ENCODE measurements around the gene ITPK1. TPM values are rescaled to one million over a fixed set of nuclear protein-coding genes. Genes with fewer than 3 reads are reported as not detected.

ITPK1 gene
- total RNA-seq, 1 experiment from 2014 or later = 66.2 TPM

- Histone ChIP-seq H3K9ac (ENCODE audit: low read length) (no peak overlapping the region), H3K79me2 (ENCODE audit: low read length) (no peaks in the 10 kb centered on the region), H2AFZ (ENCODE audit: low read length) (no peak overlapping the region), H3K4me1 (ENCODE audit: insufficient read depth, low read length) (peaks cover 32% of the 10 kb centered on the region), H3K4me2 (ENCODE audit: low read length) (no peak overlapping the region), H3K36me3 (ENCODE audit: low read depth, low read length) (no peaks in the 10 kb centered on the region), H3K4me3 (ENCODE audit: low read length) (no peak overlapping the region), H3K27me3 (ENCODE audit: low read length) (no peaks in the 10 kb centered on the region), H3K9me2 (replicated peaks; ENCODE audit: low read length) (no peaks in the 10 kb centered on the region), H4K20me1 (ENCODE audit: low read length) (no peaks in the 10 kb centered on the region), H3K27ac (ENCODE audit: low read length) (no peak overlapping the region), H3K9me3 (ENCODE audit: low read length) (no peaks in the 10 kb centered on the region), H3F3A (ENCODE audit: low read length, unreplicated experiment) (no peaks in the 10 kb centered on the region)
- DNase-seq (no peak), ATAC-seq (no peak)
- TF ChIP-seq EZH2 (IDR thresholded peaks at IDR 0.05; ENCODE audit: low read length, unreplicated experiment) (no peak), EZH2phosphoT487 (IDR thresholded peaks at IDR 0.05; ENCODE audit: borderline replicate concordance, low read length) (no peak)
- CTCF ChIA-PET = no interaction called here
- intact Hi-C loops (cut with micrococcal nuclease) = no loop called here
- POLR2A ChIA-PET (ENCODE audit: unreplicated experiment) = no interaction called here
- no TSS peak for BruUV-seq (replicated peaks)
Measured at GRCh38 chr14:93054006-93054405, 61.7 kb downstream of the ITPK1 start.

GRCh38 chr14:93051600-93052546, 63.9 kb downstream of the ITPK1 start:
- H3K36me3 ChIP-seq (ENCODE audit: low read depth, low read length) = no peaks in the 10 kb centered on the region
- intact Hi-C loops (cut with micrococcal nuclease) = no loop called here
- DNase-seq (no peak), ATAC-seq (peak; percentile 36)
- CTCF ChIA-PET = no interaction called here
- H3K9ac ChIP-seq (ENCODE audit: low read length) = no peak overlapping the region
- H3K4me1 ChIP-seq (ENCODE audit: insufficient read depth, low read length) = peaks cover 35% of the 10 kb centered on the region
- no peak overlapping the region for H2AFZ ChIP-seq (ENCODE audit: low read length)
- no peak for TF ChIP-seq EZH2phosphoT487 (IDR thresholded peaks at IDR 0.05; ENCODE audit: borderline replicate concordance, low read length)
- TF ChIP-seq EZH2 (IDR thresholded peaks at IDR 0.05; ENCODE audit: low read length, unreplicated experiment) = no peak
- TF ChIP-seq CTCF (conservative IDR thresholded peaks at IDR 0.05; ENCODE audit: low read depth, low read length) = no peak
- H3K79me2 ChIP-seq (ENCODE audit: low read length) = peaks cover 7% of the 10 kb centered on the region; the same call in 1 of the 2 replicates
- POLR2A ChIA-PET (ENCODE audit: unreplicated experiment) = no interaction called here
- no peak overlapping the region for H3K4me2 ChIP-seq (ENCODE audit: low read length)
- no peak overlapping the region for H3K27ac ChIP-seq (ENCODE audit: low read length)
- no peaks in the 10 kb centered on the region for H4K20me1 ChIP-seq (ENCODE audit: low read length)
- H3K27me3 ChIP-seq (ENCODE audit: low read length) = no peaks in the 10 kb centered on the region
- H3F3A ChIP-seq (ENCODE audit: low read length, unreplicated experiment) = no peaks in the 10 kb centered on the region
- no peaks in the 10 kb centered on the region for H3K9me3 ChIP-seq (ENCODE audit: low read length)
- H3K9me2 ChIP-seq (replicated peaks; ENCODE audit: low read length) = no peaks in the 10 kb centered on the region
- no TSS peak for BruUV-seq (replicated peaks)
- no peak overlapping the region for H3K4me3 ChIP-seq (ENCODE audit: low read length)

- intact Hi-C loops (cut with micrococcal nuclease) = no loop called here
- ATAC-seq (no peak), DNase-seq (no peak)
- Histone ChIP-seq H3F3A (ENCODE audit: low read length, unreplicated experiment) (no peaks in the 10 kb centered on the region), H3K36me3 (ENCODE audit: low read depth, low read length) (no peaks in the 10 kb centered on the region), H2AFZ (ENCODE audit: low read length) (no peak overlapping the region), H3K27ac (ENCODE audit: low read length) (no peak overlapping the region), H3K27me3 (ENCODE audit: low read length) (no peaks in the 10 kb centered on the region), H3K9me3 (ENCODE audit: low read length) (no peaks in the 10 kb centered on the region), H3K9ac (ENCODE audit: low read length) (no peak overlapping the region), H3K9me2 (replicated peaks; ENCODE audit: low read length) (no peaks in the 10 kb centered on the region), H3K4me1 (ENCODE audit: insufficient read depth, low read length) (peaks cover 38% of the 10 kb centered on the region), H3K79me2 (ENCODE audit: low read length) (peaks cover 16% of the 10 kb centered on the region; the same call in 1 of the 2 replicates), H3K4me2 (ENCODE audit: low read length) (no peak overlapping the region), H4K20me1 (ENCODE audit: low read length) (no peaks in the 10 kb centered on the region), H3K4me3 (ENCODE audit: low read length) (no peak overlapping the region)
- BruUV-seq (replicated peaks) = no TSS peak
- POLR2A ChIA-PET (ENCODE audit: unreplicated experiment) = no interaction called here
- no peak for TF ChIP-seq EZH2phosphoT487 (IDR thresholded peaks at IDR 0.05; ENCODE audit: borderline replicate concordance, low read length)
- no peak for TF ChIP-seq EZH2 (IDR thresholded peaks at IDR 0.05; ENCODE audit: low read length, unreplicated experiment)
- TF ChIP-seq CTCF (conservative IDR thresholded peaks at IDR 0.05; ENCODE audit: low read depth, low read length) = no peak
- CTCF ChIA-PET = interaction anchor here (1.3 kb wide), 1 partner anchor 63 kb away, joined by 5 read pairs; no protein-coding TSS in a partner anchor
Measured at GRCh38 chr14:93050761-93051160, 65.0 kb downstream of the ITPK1 start.

Data from PC-3 (cell line).